ENCODE results near the gene B9D1.

DNA sequence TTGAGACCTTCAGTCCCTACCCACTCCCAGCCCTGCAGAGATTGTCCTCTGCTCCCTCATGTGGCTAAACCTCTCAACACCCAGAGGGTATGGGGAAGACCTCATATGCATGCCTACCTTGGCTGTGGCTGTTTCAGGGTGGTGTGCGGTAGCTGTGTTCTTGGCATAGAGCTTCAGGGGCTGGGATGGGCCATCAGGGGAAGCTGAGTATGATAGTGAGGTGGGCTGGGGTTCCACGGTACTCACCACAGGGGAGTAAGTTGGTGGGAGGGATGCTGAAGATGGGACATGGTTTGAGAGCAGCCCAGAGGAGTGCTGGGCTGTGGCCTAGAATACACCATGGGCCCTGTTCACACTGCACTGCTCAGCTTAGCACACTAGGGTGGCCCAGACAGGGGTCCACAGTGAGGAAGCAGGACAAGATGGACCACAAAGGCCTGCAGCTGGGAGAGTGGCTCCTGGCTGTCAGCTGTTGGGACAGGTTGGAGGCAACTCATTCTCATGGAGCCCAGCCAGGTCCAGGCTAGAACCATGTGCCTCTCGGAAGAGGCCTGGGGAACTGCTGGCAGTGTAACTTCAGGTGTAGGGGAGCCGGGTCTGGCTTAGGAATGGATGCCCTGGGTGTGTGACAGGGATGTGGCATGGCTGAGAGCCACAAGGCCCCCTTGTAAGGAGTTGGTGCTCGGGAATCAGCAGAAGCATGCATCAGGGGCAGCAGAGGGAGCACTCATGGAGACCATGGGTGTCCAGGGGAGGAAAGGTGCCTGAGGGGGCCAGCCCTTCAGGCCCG lies 21.4 kb upstream of the B9D1 start:
- TF ChIP-seq, protein P1, sequence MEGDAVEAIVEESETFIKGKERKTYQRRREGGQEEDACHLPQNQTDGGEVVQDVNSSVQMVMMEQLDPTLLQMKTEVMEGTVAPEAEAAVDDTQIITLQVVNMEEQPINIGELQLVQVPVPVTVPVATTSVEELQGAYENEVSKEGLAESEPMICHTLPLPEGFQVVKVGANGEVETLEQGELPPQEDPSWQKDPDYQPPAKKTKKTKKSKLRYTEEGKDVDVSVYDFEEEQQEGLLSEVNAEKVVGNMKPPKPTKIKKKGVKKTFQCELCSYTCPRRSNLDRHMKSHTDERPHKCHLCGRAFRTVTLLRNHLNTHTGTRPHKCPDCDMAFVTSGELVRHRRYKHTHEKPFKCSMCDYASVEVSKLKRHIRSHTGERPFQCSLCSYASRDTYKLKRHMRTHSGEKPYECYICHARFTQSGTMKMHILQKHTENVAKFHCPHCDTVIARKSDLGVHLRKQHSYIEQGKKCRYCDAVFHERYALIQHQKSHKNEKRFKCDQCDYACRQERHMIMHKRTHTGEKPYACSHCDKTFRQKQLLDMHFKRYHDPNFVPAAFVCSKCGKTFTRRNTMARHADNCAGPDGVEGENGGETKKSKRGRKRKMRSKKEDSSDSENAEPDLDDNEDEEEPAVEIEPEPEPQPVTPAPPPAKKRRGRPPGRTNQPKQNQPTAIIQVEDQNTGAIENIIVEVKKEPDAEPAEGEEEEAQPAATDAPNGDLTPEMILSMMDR (IDR thresholded peaks at IDR 0.05), result no peak
- no peak for TF ChIP-seq POLR2A (IDR thresholded peaks at IDR 0.05)
